IMR-90 (cell line): Measurements from ENCODE around the gene GRPEL2. TPM values are rescaled to one million over a fixed set of nuclear protein-coding genes. Genes with fewer than 3 reads are reported as not detected.
A peak's percentile ranks its signal among the peaks of the same experiment; 100 is the strongest.

Experiments used
- ATAC-seq: fragments of 200-7000 bp; cut with Tn5 transposase; 2 replicates; pipeline ENCODE4 v1.9.1; 2020; ENCODE audit warnings: low read depth, mild to moderate bottlenecking, moderate library complexity
- BruUV-seq: library from RNA; stranded (reverse); fragments of 400-500 nt; replicated peaks from 2 replicates; lab custom pipeline; 2021; lab: Mats Ljungman, UMichigan
- CTCF ChIA-PET: fragments of 300-600 bp; formaldehyde crosslinking; extraction: SDS; loops from one replicate; lab custom pipeline; 2021; ENCODE audit warnings: antibody characterized with exemption; lab: Yijun Ruan, JAX
- POLR2A ChIA-PET: fragments of 300-600 bp; sonication (Branson Sonifier 250); formaldehyde crosslinking; loops from one replicate; lab custom pipeline; 2022; ENCODE audit warnings: antibody characterized with exemption; ENCODE audit not compliant: unreplicated experiment; lab: Charles Lee
- DNase-seq: peaks from one replicate; pipeline ENCODE4 v3.0.0; 2013
- H2AFZ ChIP-seq: replicated peaks from 2 replicates; pipeline ENCODE3; 2013; ENCODE audit warnings: low read length, mild to moderate bottlenecking; ENCODE audit not compliant: poor library complexity
- H2AK5ac ChIP-seq: 2 replicates; pipeline ENCODE4 v1.6.1; 2013; ENCODE audit warnings: low read depth, low read length, inconsistent platforms
- H2AK9ac ChIP-seq: replicated peaks from 2 replicates; pipeline ENCODE3; 2013; ENCODE audit warnings: mild to moderate bottlenecking, low read depth, low read length, moderate library complexity; ENCODE audit not compliant: poor library complexity
- H2BK120ac ChIP-seq: 2 replicates; pipeline ENCODE4 v1.6.1; 2013; ENCODE audit warnings: low read depth, low read length, inconsistent platforms
- H2BK15ac ChIP-seq: 3 replicates; pipeline ENCODE4 v1.6.1; 2013; ENCODE audit warnings: low read depth, low read length, inconsistent platforms
- H2BK20ac ChIP-seq: 2 replicates; pipeline ENCODE4 v1.6.1; 2013; ENCODE audit warnings: low read depth, mild to moderate bottlenecking, inconsistent platforms, low read length, moderate library complexity
- H2BK5ac ChIP-seq: 2 replicates; pipeline ENCODE4 v1.6.1; 2013; ENCODE audit warnings: mild to moderate bottlenecking, low read depth, low read length, inconsistent platforms; ENCODE audit not compliant: poor library complexity, severe bottlenecking
- H3K14ac ChIP-seq: replicated peaks from 2 replicates; pipeline ENCODE4 v1.6.1; 2013; ENCODE audit warnings: low read depth, low read length, inconsistent platforms
- H3K18ac ChIP-seq: 2 replicates; pipeline ENCODE4 v1.6.1; 2013; ENCODE audit warnings: low read depth, low read length, control low read depth
- H3K23ac ChIP-seq: 2 replicates; pipeline ENCODE4 v1.6.1; 2013; ENCODE audit warnings: low read depth, low read length, inconsistent platforms
- H3K27ac ChIP-seq: 2 replicates; pipeline ENCODE4 v1.5.1; 2013; ENCODE audit warnings: mild to moderate bottlenecking, control low read depth, low read length; ENCODE audit not compliant: insufficient read depth
- H3K27me3 ChIP-seq: 2 replicates; pipeline ENCODE4 v1.6.1; 2013; ENCODE audit warnings: low read length; ENCODE audit not compliant: control insufficient read depth, insufficient read depth
- H3K36me3 ChIP-seq: 2 replicates; pipeline ENCODE4 v1.6.1; 2013; ENCODE audit warnings: low read length, mixed read lengths; ENCODE audit not compliant: control insufficient read depth, insufficient read depth
- H3K4ac ChIP-seq: 2 replicates; pipeline ENCODE4 v1.6.1; 2013; ENCODE audit warnings: low read depth, low read length, inconsistent platforms
- H3K4me1 ChIP-seq: 2 replicates; pipeline ENCODE4 v1.6.1; 2013; ENCODE audit warnings: low read length, mixed read lengths; ENCODE audit not compliant: control insufficient read depth, insufficient read depth
- H3K4me2 ChIP-seq: 2 replicates; pipeline ENCODE4 v1.6.1; 2013; ENCODE audit warnings: low read depth, mild to moderate bottlenecking, control low read depth, low read length, moderate library complexity
- H3K4me3 ChIP-seq: 2 replicates; pipeline ENCODE4 v1.5.1; 2013; ENCODE audit warnings: low read depth, mild to moderate bottlenecking, control low read depth, low read length, moderate library complexity; ENCODE audit not compliant: insufficient read depth
- H3K56ac ChIP-seq: 2 replicates; pipeline ENCODE4 v1.6.1; 2013; ENCODE audit warnings: low read length, inconsistent platforms; ENCODE audit not compliant: insufficient read depth; ENCODE audit errors: extremely low read depth
- H3K79me1 ChIP-seq, 2 experiments: 2 replicates each; pipeline ENCODE4 v1.6.1; 2013; ENCODE audit warnings: low read length in 2 of 2, inconsistent platforms in 1 of 2, low read depth in 1 of 2
- H3K9ac ChIP-seq: 2 replicates; pipeline ENCODE4 v1.6.1; 2013; ENCODE audit warnings: low read depth, low read length, control low read depth
- H3K9me1 ChIP-seq: 2 replicates; pipeline ENCODE4 v1.6.1; 2013; ENCODE audit warnings: low read length, inconsistent platforms; ENCODE audit not compliant: insufficient read depth
- H3K9me3 ChIP-seq: 2 replicates; pipeline ENCODE4 v1.6.1; 2013; ENCODE audit warnings: low read length; ENCODE audit not compliant: control insufficient read depth, insufficient read depth
- H4K20me1 ChIP-seq: 2 replicates; pipeline ENCODE4 v1.6.1; 2013; ENCODE audit warnings: low read length, inconsistent platforms; ENCODE audit not compliant: insufficient read depth
- H4K5ac ChIP-seq: 2 replicates; pipeline ENCODE4 v1.6.1; 2013; ENCODE audit warnings: mild to moderate bottlenecking, low read depth, low read length, control low read depth
- H4K8ac ChIP-seq, 2 experiments: 2 replicates each; pipeline ENCODE4 v1.6.1; 2013; ENCODE audit warnings: low read depth in 2 of 2, low read length in 2 of 2, control low read depth in 1 of 2, inconsistent platforms in 1 of 2
- H4K91ac ChIP-seq: 2 replicates; pipeline ENCODE4 v1.6.1; 2013; ENCODE audit warnings: low read depth, low read length, inconsistent platforms; ENCODE audit not compliant: insufficient read depth
- BHLHE40 ChIP-seq: fragments of 150-350 bp; IDR thresholded peaks from 2 replicates; pipeline ENCODE4 v1.6.1; 2016; ENCODE audit warnings: mild to moderate bottlenecking, low read depth, low read length
- ELK1 ChIP-seq: fragments of 150-350 bp; IDR thresholded peaks from 2 replicates; pipeline ENCODE4 v1.6.1; 2016; ENCODE audit warnings: low read depth, mild to moderate bottlenecking, low read length, moderate library complexity, borderline replicate concordance
- WGBS, 2 experiments: methylation state at CpG; one replicate each; pipeline versions ENCODE4 v1.1.5 to v1.1.7; 2013; ENCODE audit warnings: missing lambda C conversion rate in 2 of 2; ENCODE audit not compliant: insufficient read length in 1 of 2; ENCODE audit errors: extremely low coverage in 2 of 2; 5-methylcytosine and 5-hydroxymethylcytosine counted together
- dilution Hi-C: fragments of 300-500 bp; cut with HindIII; formaldehyde crosslinking; loops from one replicate; pipeline ENCODE4 v1.14.3; 2018; ENCODE audit warnings: low sequenced_read_pairs; ENCODE audit not compliant: unreplicated experiment
- in situ Hi-C: fragments of 300-500 bp; cut with MboI; formaldehyde crosslinking; loops from 3 replicates; pipeline ENCODE4 v1.14.3; 2019; ENCODE audit warnings: low sequenced_read_pairs, inconsistent platforms, mixed read lengths
- intact Hi-C: fragments of 100-400 bp; cut with micrococcal nuclease; formaldehyde crosslinking; loops from 2 replicates; pipeline ENCODE4 v1.10.0; 2022
- polyA plus RNA-seq, 3 experiments: library from polyadenylated mRNA; depleted of rRNA; stranded (reverse); fragments of >200 nt; gene quantifications; 2 replicates each; pipeline ENCODE4 v1.2.3, GENCODE V29; 2012; ENCODE audit warnings: low replicate concordance in 1 of 3
- total RNA-seq: library from RNA; depleted of rRNA; stranded (reverse); fragments of >200 nt; gene quantifications from 2 replicates; pipeline ENCODE4 v1.2.3, GENCODE V29; 2012

Gene GRPEL2
- total and polyA plus RNA-seq, 2 of the 4 experiments (the other 2 are of a cell fraction) = 6.2 to 18.1 TPM

DNA sequence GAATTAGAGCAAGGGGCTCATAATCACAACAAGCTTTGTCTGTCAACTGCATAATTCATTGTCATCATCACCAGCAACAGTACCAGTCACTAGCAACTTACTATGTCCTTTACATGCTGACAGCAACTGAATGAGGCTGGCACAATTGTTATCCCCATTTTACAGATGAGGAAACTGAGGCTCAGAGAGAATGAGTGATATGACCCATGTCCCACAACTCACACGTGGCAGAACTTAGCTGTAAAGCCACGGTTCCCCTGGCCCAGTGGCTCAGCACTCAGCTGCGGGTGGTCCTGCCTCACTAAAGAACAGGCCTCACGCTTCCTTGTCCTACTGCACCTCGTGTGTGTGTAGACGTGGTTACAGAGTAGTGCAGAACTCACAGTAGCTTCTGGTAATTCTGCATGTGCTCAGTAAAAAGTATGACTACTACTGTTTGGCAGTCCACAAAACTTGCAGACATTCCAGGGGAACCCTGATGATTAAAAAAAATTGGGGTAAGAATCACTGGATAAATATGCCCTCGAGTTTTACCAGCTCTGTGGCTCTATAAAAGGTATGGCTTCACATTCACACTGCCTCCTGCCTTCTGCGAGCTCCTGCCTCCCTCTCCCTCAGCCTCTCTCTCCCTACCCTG is 43.4 kb upstream of the GRPEL2 start:
- dilution Hi-C loops = no loop called here
- peak overlapping the region; percentile 60 for H2AFZ ChIP-seq

More for the DNA sequence above, 43.4 kb upstream of the GRPEL2 start:
- Histone ChIP-seq H3K4me1 (peaks cover 4% of the 10 kb centered on the region), H3K27me3 (no peaks in the 10 kb centered on the region), H2BK120ac (no peak overlapping the region), H4K20me1 (no peaks in the 10 kb centered on the region), H3K9me1 (peaks cover 9% of the 10 kb centered on the region), H3K4me3 (no peak overlapping the region), H3K9ac (no peak overlapping the region), H4K91ac (no peak overlapping the region), H3K56ac (no peak overlapping the region), H3K79me1 (no peaks in the 10 kb centered on the region), H4K5ac (no peak overlapping the region), H3K14ac (peak overlapping the region; percentile 19; the same call in 1 of the 2 replicates), H2AK9ac (peak overlapping the region; percentile 68), H2AK5ac (no peak overlapping the region), H3K27ac (no peak overlapping the region), H4K8ac (no peak overlapping the region), H3K4me2 (no peak overlapping the region), H2BK15ac (no peak overlapping the region), H3K23ac (0 out of 2 replicates have a peak overlapping the region, but pooled peaks have one; percentile 8), H3K36me3 (no peaks in the 10 kb centered on the region), H2BK20ac (no peak overlapping the region), H2BK5ac (no peak overlapping the region), H3K18ac (no peak overlapping the region), H3K9me3 (no peaks in the 10 kb centered on the region), H3K4ac (no peak overlapping the region)
- TF ChIP-seq BHLHE40 = peak; percentile 60; the same call in 1 of the 2 replicates
- TF ChIP-seq ELK1 = no peak
- DNase-seq (peak; percentile 67), ATAC-seq (peak; percentile 64)
- in situ Hi-C loops = no loop called here
- 64% methylated on average over 4 of the region's 8 CpGs; no CpG with 5 or more reads in 1 of the 2 experiments for WGBS, 2 experiments
- ChIA-PET CTCF (no interaction called here), POLR2A (no interaction called here)
- BruUV-seq = no TSS peak
- intact Hi-C loops = no loop called here
